DMS153 treated with DMSO at 0.1 percent for 48 hours (cell line): ENCODE measurements around the gene PMAIP1.
A peak's percentile ranks its signal among the peaks of the same experiment; 100 is the strongest.
"Not testable (repeated sequence)": the region's sequence is repeated elsewhere in the genome, so short reads cannot be mapped to it uniquely, and the experiment has no call there.

Experiments
- DNase-seq: peaks from one replicate; lab custom pipeline; 2025; ENCODE audit not compliant: unreplicated experiment; lab: John Stamatoyannopoulos, UW

The PMAIP1 gene

GRCh38 chr18:59884351-59884750, 15.4 kb upstream of the PMAIP1 start:
- DNase-seq = no peak

GRCh38 chr18:59885579-59886163, 14.1 kb upstream of the PMAIP1 start:
- DNase-seq = no peak

- DNase-seq = not testable (repeated sequence)
These were observed 13.4 kb upstream of the PMAIP1 start for GRCh38 chr18:59886399-59886798.

GRCh38 chr18:59892123-59892522, 7.7 kb upstream of the PMAIP1 start:
- DNase-seq = no peak

GRCh38 chr18:59893971-59894370, 5.8 kb upstream of the PMAIP1 start:
- DNase-seq = no peak

GRCh38 chr18:59897321-59897954, 2.4 kb upstream of the PMAIP1 start:
- DNase-seq = no peak

GRCh38 chr18:59898093-59898492, 1.7 kb upstream of the PMAIP1 start:
- no peak for DNase-seq

- DNase-seq = no peak
These were observed 1.0 kb upstream of the PMAIP1 start for GRCh38 chr18:59898609-59899297.

GRCh38 chr18:59900222-59901128, 679 bp downstream of the PMAIP1 start:
- peak; percentile 53 for DNase-seq

GRCh38 chr18:59902131-59902992, 2.6 kb downstream of the PMAIP1 start:
- DNase-seq = no peak

- no peak for DNase-seq
These were observed 3.3 kb downstream of the PMAIP1 start for GRCh38 chr18:59902993-59903610.

GRCh38 chr18:59904011-59904601, 4.3 kb downstream of the PMAIP1 start:
- DNase-seq = no peak

- DNase-seq = no peak
These were observed 5.9 kb downstream of the PMAIP1 start for GRCh38 chr18:59905686-59906091.

GRCh38 chr18:59906203-59906602, 6.4 kb downstream of the PMAIP1 start:
- DNase-seq = no peak

GRCh38 chr18:59907172-59907571, 7.4 kb downstream of the PMAIP1 start:
- no peak for DNase-seq

- DNase-seq = no peak
These were observed 7.9 kb downstream of the PMAIP1 start for GRCh38 chr18:59907660-59908059.

- no peak for DNase-seq
These were observed 9.0 kb downstream of the PMAIP1 start for GRCh38 chr18:59908799-59909198.

GRCh38 chr18:59909289-59910036, 9.7 kb downstream of the PMAIP1 start:
- no peak for DNase-seq

GRCh38 chr18:59910967-59911366, 11.2 kb downstream of the PMAIP1 start:
- DNase-seq = no peak
